Measurements from ENCODE around the gene CDH23. TPM values are rescaled to one million over a fixed set of nuclear protein-coding genes. Genes with fewer than 3 reads are reported as not detected.
A peak's percentile ranks its signal among the peaks of the same experiment; 100 is the strongest.

The CDH23 gene
- total and polyA plus RNA-seq, 12 donors, result 1.7 to 20.2 (median 7.8) TPM

- WGBS, 4 donors, result 69 to 74% (median 71%) methylated on average over 19 to 21 of the region's 21 CpGs
- intact Hi-C loops (cut with DNase I), result no loop called here
- H3K4me3 ChIP-seq, result no peak overlapping the region
- DNase-seq, result no peak
- H3K36me3 ChIP-seq (replicated peaks in 1 of 2), result no peaks in the 10 kb centered on the region
- no peak for TF ChIP-seq POLR2A (IDR thresholded peaks at IDR 0.05)
- TF ChIP-seq, protein P1, sequence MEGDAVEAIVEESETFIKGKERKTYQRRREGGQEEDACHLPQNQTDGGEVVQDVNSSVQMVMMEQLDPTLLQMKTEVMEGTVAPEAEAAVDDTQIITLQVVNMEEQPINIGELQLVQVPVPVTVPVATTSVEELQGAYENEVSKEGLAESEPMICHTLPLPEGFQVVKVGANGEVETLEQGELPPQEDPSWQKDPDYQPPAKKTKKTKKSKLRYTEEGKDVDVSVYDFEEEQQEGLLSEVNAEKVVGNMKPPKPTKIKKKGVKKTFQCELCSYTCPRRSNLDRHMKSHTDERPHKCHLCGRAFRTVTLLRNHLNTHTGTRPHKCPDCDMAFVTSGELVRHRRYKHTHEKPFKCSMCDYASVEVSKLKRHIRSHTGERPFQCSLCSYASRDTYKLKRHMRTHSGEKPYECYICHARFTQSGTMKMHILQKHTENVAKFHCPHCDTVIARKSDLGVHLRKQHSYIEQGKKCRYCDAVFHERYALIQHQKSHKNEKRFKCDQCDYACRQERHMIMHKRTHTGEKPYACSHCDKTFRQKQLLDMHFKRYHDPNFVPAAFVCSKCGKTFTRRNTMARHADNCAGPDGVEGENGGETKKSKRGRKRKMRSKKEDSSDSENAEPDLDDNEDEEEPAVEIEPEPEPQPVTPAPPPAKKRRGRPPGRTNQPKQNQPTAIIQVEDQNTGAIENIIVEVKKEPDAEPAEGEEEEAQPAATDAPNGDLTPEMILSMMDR (IDR thresholded peaks at IDR 0.05), result no peak
- no peaks in the 10 kb centered on the region for H3K4me1 ChIP-seq (replicated peaks in 1 of 2)
- no peak overlapping the region for H3K27ac ChIP-seq
- peaks cover 7% of the 10 kb centered on the region for H3K27me3 ChIP-seq
- no peaks in the 10 kb centered on the region for H3K9me3 ChIP-seq (replicated peaks in 1 of 3)
These were observed 186.1 kb downstream of the CDH23 start for GRCh38 chr10:71582506-71583475.

GRCh38 chr10:71584461-71584860 lies 187.7 kb downstream of the CDH23 start:
- Histone ChIP-seq H3K36me3 (replicated peaks in 1 of 2) (no peaks in the 10 kb centered on the region), H3K27ac (no peak overlapping the region), H3K4me3 (no peak overlapping the region), H3K9me3 (replicated peaks in 1 of 3) (no peaks in the 10 kb centered on the region), H3K27me3 (peaks cover 7% of the 10 kb centered on the region), H3K4me1 (replicated peaks in 1 of 2) (no peaks in the 10 kb centered on the region)
- TF ChIP-seq POLR2A (IDR thresholded peaks at IDR 0.05), result no peak
- TF ChIP-seq, protein P1 (IDR thresholded peaks at IDR 0.05), result no peak
- 66 to 87% (median 74%) methylated on average over 5 of the region's 5 CpGs for WGBS, 4 donors
- intact Hi-C loops (cut with DNase I), result no loop called here
- DNase-seq, result no peak

GRCh38 chr10:71584902-71585563 lies 188.3 kb downstream of the CDH23 start:
- Histone ChIP-seq H3K4me1 (replicated peaks in 1 of 2) (no peaks in the 10 kb centered on the region), H3K27ac (no peak overlapping the region), H3K4me3 (no peak overlapping the region), H3K36me3 (replicated peaks in 1 of 2) (no peaks in the 10 kb centered on the region), H3K27me3 (peaks cover 7% of the 10 kb centered on the region), H3K9me3 (replicated peaks in 1 of 3) (no peaks in the 10 kb centered on the region)
- intact Hi-C loops (cut with DNase I), result no loop called here
- 59 to 71% (median 65%) methylated on average over 10 of the region's 10 CpGs for WGBS, 4 donors
- peak in 4 of 7 donors; percentile 21 to 64 (median 29) for DNase-seq
- no peak for TF ChIP-seq POLR2A (IDR thresholded peaks at IDR 0.05)
- TF ChIP-seq, protein P1 (IDR thresholded peaks at IDR 0.05), result no peak

DNA sequence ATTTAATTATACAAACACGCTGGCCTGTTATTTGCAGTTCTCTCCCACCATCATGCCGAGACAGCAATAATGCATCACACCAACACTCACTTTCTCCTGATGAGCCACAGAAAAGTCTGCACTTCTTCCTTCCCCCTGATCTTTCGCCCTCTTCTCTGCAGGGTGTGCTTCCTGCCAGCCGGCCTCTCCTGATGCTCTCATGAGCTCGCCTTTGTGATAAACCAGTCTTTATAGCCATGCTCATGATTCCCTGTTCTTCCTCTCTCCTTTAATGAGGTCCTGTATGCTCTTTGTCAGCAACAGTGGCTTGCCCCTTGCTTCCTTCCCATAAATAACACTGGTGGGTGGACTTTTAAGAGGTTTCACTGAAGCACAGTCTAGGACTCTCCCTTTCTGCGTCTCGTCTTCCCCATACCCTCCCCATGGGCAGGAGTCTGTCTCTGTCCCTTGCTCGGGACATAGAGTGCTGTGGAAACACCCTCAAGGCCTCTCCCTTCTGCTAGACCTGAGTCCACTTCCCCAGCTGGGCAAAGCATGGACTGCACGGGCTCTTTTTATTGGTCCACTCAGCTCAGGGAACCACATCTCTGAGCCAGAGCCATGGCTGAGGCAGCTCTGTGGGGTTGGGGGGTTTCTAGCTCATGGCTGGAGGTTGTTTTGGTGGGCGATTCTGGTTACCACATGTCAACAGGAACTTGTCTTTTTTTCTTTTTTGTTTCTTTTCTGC lies 189.0 kb downstream of the CDH23 start:
- Histone ChIP-seq H3K9me3 (replicated peaks in 1 of 3) (no peaks in the 10 kb centered on the region), H3K4me1 (replicated peaks in 1 of 2) (no peaks in the 10 kb centered on the region), H3K4me3 (no peak overlapping the region), H3K27me3 (peaks cover 7% of the 10 kb centered on the region), H3K36me3 (replicated peaks in 1 of 2) (no peaks in the 10 kb centered on the region), H3K27ac (no peak overlapping the region)
- intact Hi-C loops (cut with DNase I), result no loop called here
- DNase-seq, result no peak
- TF ChIP-seq, protein P1 (IDR thresholded peaks at IDR 0.05), result no peak
- TF ChIP-seq POLR2A (IDR thresholded peaks at IDR 0.05), result no peak
- 66 to 80% (median 69%) methylated on average over 8 to 10 of the region's 10 CpGs for WGBS, 4 donors

All from adrenal gland (tissue), 12 donors.